Measurements from ENCODE around the gene GPR37L1.

DNA sequence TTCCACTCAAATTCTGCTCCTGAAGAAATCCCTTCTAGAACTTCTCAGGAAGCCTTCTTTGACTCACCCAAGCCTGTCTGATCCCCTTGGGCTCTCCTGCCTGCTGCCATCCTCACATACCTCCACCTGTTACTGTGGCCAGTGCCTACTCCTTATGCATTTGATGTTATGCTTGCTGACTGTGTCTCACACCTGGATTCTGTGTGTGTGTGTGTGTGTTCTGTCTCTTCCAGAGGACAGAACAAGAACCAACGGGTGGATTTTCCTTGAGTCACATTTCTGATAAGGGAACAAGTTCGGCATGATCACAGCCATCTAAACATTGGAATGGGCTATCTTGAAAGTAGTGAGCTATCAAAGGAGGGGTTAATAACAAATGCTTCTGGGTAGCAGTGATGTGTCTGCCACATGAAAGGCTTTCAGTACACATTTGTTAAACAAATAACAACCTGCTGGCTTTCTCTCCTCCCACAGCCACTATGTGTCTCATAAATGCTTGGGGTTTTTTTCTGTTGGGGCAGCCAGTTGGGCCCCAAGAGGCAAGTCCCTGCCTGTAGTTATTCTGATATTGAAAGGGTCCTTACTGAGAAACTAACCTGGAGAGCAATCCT, 8.9 kb upstream of the GPR37L1 start:
- no peak for TF ChIP-seq EZH2 (IDR thresholded peaks at IDR 0.05; ENCODE audit: insufficient read depth, poor library complexity, severe bottlenecking)
- no peak for TF ChIP-seq EZH2phosphoT487 (IDR thresholded peaks at IDR 0.05; ENCODE audit: insufficient read depth, low read depth)
